ENCODE results near the gene FOXP1. TPM values are rescaled to one million over a fixed set of nuclear protein-coding genes. Genes with fewer than 3 reads are reported as not detected.

FOXP1 gene
- total RNA-seq, 1 donor, result 195 TPM

GRCh38 chr3:71033681-71034220, 549.8 kb downstream of the FOXP1 start:
- no peak overlapping the region for H2AFZ ChIP-seq (ENCODE audit: low read length)
- peaks cover 76% of the 10 kb centered on the region for H3K36me3 ChIP-seq (ENCODE audit: insufficient read depth, low read length)
- DNase-seq (ENCODE audit: insufficient read length, low spot score, missing footprints), result no peak
- H3K27me3 ChIP-seq (ENCODE audit: insufficient read depth, low read length), result no peaks in the 10 kb centered on the region
- H3K79me2 ChIP-seq (ENCODE audit: insufficient read depth, low read length), result peaks cover 99% of the 10 kb centered on the region
- H3K4me3 ChIP-seq (ENCODE audit: insufficient read depth, low read length), result no peak overlapping the region
- H3K27ac ChIP-seq (ENCODE audit: low read depth, low read length), result peak overlapping the region; percentile 15
- H3K4me1 ChIP-seq (ENCODE audit: insufficient read depth, low read length), result peaks cover 24% of the 10 kb centered on the region
- no peaks in the 10 kb centered on the region for H3K9me3 ChIP-seq (ENCODE audit: low read depth, low read length)
- no peak for TF ChIP-seq CTCF (IDR thresholded peaks at IDR 0.05; ENCODE audit: extremely low read depth, low read depth, low read length)
- H3K4me2 ChIP-seq (ENCODE audit: insufficient read depth, low read length), result no peak overlapping the region
- peaks cover 24% of the 10 kb centered on the region for H4K20me1 ChIP-seq (ENCODE audit: insufficient read depth, low read length)

GRCh38 chr3:71031914-71032521, 551.5 kb downstream of the FOXP1 start:
- peaks cover 98% of the 10 kb centered on the region for H3K79me2 ChIP-seq (ENCODE audit: insufficient read depth, low read length)
- peaks cover 23% of the 10 kb centered on the region for H4K20me1 ChIP-seq (ENCODE audit: insufficient read depth, low read length)
- TF ChIP-seq CTCF (IDR thresholded peaks at IDR 0.05; ENCODE audit: extremely low read depth, low read depth, low read length), result no peak

GRCh38 chr3:71031181-71031580, 552.3 kb downstream of the FOXP1 start:
- Histone ChIP-seq H3K27me3 (ENCODE audit: insufficient read depth, low read length) (no peaks in the 10 kb centered on the region), H3K4me3 (ENCODE audit: insufficient read depth, low read length) (no peak overlapping the region), H4K20me1 (ENCODE audit: insufficient read depth, low read length) (peaks cover 29% of the 10 kb centered on the region), H3K79me2 (ENCODE audit: insufficient read depth, low read length) (peaks cover 98% of the 10 kb centered on the region), H2AFZ (ENCODE audit: low read length) (no peak overlapping the region), H3K4me1 (ENCODE audit: insufficient read depth, low read length) (peaks cover 33% of the 10 kb centered on the region), H3K4me2 (ENCODE audit: insufficient read depth, low read length) (no peak overlapping the region), H3K9me3 (ENCODE audit: low read depth, low read length) (no peaks in the 10 kb centered on the region), H3K27ac (ENCODE audit: low read depth, low read length) (no peak overlapping the region), H3K36me3 (ENCODE audit: insufficient read depth, low read length) (peaks cover 66% of the 10 kb centered on the region)
- no peak for TF ChIP-seq CTCF (IDR thresholded peaks at IDR 0.05; ENCODE audit: extremely low read depth, low read depth, low read length)
- DNase-seq (ENCODE audit: insufficient read length, low spot score, missing footprints), result no peak

More at GRCh38 chr3:71031914-71032521, 551.5 kb downstream of the FOXP1 start:
- DNase-seq (ENCODE audit: insufficient read length, low spot score, missing footprints), result no peak
- peaks cover 29% of the 10 kb centered on the region for H3K4me1 ChIP-seq (ENCODE audit: insufficient read depth, low read length)
- no peak overlapping the region for H3K4me3 ChIP-seq (ENCODE audit: insufficient read depth, low read length)
- peak overlapping the region; percentile 38 for H3K27ac ChIP-seq (ENCODE audit: low read depth, low read length)
- H3K27me3 ChIP-seq (ENCODE audit: insufficient read depth, low read length), result no peaks in the 10 kb centered on the region
- no peak overlapping the region for H2AFZ ChIP-seq (ENCODE audit: low read length)
- H3K36me3 ChIP-seq (ENCODE audit: insufficient read depth, low read length), result peaks cover 70% of the 10 kb centered on the region
- H3K4me2 ChIP-seq (ENCODE audit: insufficient read depth, low read length), result no peak overlapping the region
- H3K9me3 ChIP-seq (ENCODE audit: low read depth, low read length), result no peaks in the 10 kb centered on the region

DNA sequence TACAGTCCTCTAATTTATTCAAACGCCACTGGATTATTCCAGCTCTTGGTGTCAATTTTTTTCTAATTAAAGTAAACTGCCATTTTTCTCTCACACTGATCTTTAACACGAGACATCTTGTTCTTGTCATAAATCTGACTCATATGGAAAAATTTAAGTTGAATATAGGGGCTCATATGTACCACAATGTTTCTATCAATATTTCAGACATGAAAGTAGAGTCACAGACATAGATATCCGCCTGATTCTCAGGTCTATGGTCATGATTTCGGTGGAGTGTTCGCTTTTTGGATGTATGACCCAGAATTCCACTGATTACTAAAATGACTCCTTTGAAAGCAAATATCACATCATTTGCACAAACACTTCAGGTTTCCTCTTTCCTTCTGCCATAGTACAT, 552.8 kb downstream of the FOXP1 start:
- Histone ChIP-seq H3K79me2 (ENCODE audit: insufficient read depth, low read length) (peaks cover 98% of the 10 kb centered on the region), H4K20me1 (ENCODE audit: insufficient read depth, low read length) (peaks cover 29% of the 10 kb centered on the region), H3K36me3 (ENCODE audit: insufficient read depth, low read length) (peaks cover 66% of the 10 kb centered on the region), H3K27me3 (ENCODE audit: insufficient read depth, low read length) (no peaks in the 10 kb centered on the region), H3K9me3 (ENCODE audit: low read depth, low read length) (no peaks in the 10 kb centered on the region), H3K27ac (ENCODE audit: low read depth, low read length) (no peak overlapping the region), H3K4me1 (ENCODE audit: insufficient read depth, low read length) (peaks cover 33% of the 10 kb centered on the region), H2AFZ (ENCODE audit: low read length) (no peak overlapping the region), H3K4me3 (ENCODE audit: insufficient read depth, low read length) (no peak overlapping the region), H3K4me2 (ENCODE audit: insufficient read depth, low read length) (no peak overlapping the region)
- no peak for TF ChIP-seq CTCF (IDR thresholded peaks at IDR 0.05; ENCODE audit: extremely low read depth, low read depth, low read length)
- no peak for DNase-seq (ENCODE audit: insufficient read length, low spot score, missing footprints)
